ENCODE results near the gene SYT13.

DNA sequence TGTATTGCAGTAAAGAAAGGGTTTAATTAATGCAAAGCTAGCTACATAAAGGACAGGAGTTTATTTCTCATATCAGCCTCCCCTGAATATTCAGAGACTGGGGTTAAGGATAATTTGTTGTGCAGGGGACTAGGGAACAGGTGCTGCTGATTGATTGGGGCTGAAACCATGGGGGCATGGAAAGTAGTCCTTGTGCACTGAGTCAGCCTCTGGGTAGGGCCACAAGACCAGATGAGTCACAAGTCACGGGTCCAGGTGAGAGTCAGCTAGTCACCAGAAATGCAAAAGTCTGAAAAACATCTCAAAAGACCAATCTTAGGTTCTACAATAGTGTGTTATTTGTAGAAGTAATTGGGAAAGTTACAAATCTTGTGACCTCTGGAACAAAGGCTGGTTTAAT is 32.9 kb upstream of the SYT13 start:
- no peak for TF ChIP-seq PPARA (CRISPR knock-in tag; IDR thresholded peaks at IDR 0.05; ENCODE audit: borderline replicate concordance)
- TF ChIP-seq, protein P1, sequence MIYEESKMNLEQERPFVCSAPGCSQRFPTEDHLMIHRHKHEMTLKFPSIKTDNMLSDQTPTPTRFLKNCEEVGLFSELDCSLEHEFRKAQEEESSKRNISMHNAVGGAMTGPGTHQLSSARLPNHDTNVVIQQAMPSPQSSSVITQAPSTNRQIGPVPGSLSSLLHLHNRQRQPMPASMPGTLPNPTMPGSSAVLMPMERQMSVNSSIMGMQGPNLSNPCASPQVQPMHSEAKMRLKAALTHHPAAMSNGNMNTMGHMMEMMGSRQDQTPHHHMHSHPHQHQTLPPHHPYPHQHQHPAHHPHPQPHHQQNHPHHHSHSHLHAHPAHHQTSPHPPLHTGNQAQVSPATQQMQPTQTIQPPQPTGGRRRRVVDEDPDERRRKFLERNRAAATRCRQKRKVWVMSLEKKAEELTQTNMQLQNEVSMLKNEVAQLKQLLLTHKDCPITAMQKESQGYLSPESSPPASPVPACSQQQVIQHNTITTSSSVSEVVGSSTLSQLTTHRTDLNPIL (CRISPR knock-in tag; IDR thresholded peaks at IDR 0.05; ENCODE audit: low read depth) = no peak

All from SK-N-SH treated with all-trans-retinoic acid at 6 μM for 48 hours (cell line).